K562 (cell line): ENCODE data around the gene IKZF4. TPM values are rescaled to one million over a fixed set of nuclear protein-coding genes. Genes with fewer than 3 reads are reported as not detected.

Experiments used
- ARNT ChIP-seq, 2 experiments: fragments of 450-650 bp; IDR thresholded peaks; 2 replicates each; pipeline ENCODE4 v1.6.1; 2016; ENCODE audit warnings: mild to moderate bottlenecking in 1 of 2
- C11orf30 ChIP-seq: fragments of 450-650 bp; IDR thresholded peaks from 2 replicates; pipeline ENCODE4 v1.6.1; 2016; ENCODE audit warnings: low read depth, mild to moderate bottlenecking
- CBFA2T3 ChIP-seq: fragments of 450-650 bp; IDR thresholded peaks from 2 replicates; pipeline ENCODE4 v1.6.1; 2017
- CC2D1A ChIP-seq: fragments of 450-650 bp; IDR thresholded peaks from 2 replicates; pipeline ENCODE4 v1.6.1; 2017; ENCODE audit warnings: mild to moderate bottlenecking
- FOXP1 ChIP-seq: sonication (generic); formaldehyde crosslinking; IDR thresholded peaks from 2 replicates; pipeline ENCODE4 v1.8.0; 2022; ENCODE audit warnings: mild to moderate bottlenecking, missing genetic modification reagents
- GABPB1 ChIP-seq: sonication (generic); formaldehyde crosslinking; IDR thresholded peaks from 2 replicates; pipeline ENCODE4 v1.8.0; 2022; ENCODE audit warnings: mild to moderate bottlenecking, missing genetic modification reagents
- GATAD2A ChIP-seq: fragments of 450-650 bp; IDR thresholded peaks from 2 replicates; pipeline ENCODE4 v1.6.1; 2017
- NR2C2 ChIP-seq, 2 experiments: fragments of 200-800 bp in 1 of 2; sonication (Bioruptor generic) in 1 of 2; sonication (generic) in 1 of 2; formaldehyde crosslinking in 1 of 2; IDR thresholded peaks; 2 replicates each; pipeline versions ENCODE4 v1.6.1 to v1.8.0; 2016 to 2022; ENCODE audit warnings: mild to moderate bottlenecking in 1 of 2, missing compliant biosample characterization in 1 of 2, missing genetic modification characterization in 1 of 2, missing genetic modification reagents in 1 of 2
- PHF8 ChIP-seq: fragments of 200-600 bp; sonication (generic); IDR thresholded peaks from 2 replicates; pipeline ENCODE4 v1.6.1; 2012; ENCODE audit warnings: mixed run types, mild to moderate bottlenecking, inconsistent platforms, low read length, moderate library complexity, borderline replicate concordance
- RBM22 ChIP-seq: fragments of 200-400 bp; formaldehyde crosslinking; IDR thresholded peaks from 2 replicates; pipeline ENCODE4 v1.6.1; 2018; ENCODE audit warnings: low read length, low read depth; ENCODE audit not compliant: poor library complexity, severe bottlenecking
- SAFB ChIP-seq: fragments of 200-400 bp; formaldehyde crosslinking; IDR thresholded peaks from 2 replicates; pipeline ENCODE4 v1.6.1; 2017; ENCODE audit warnings: low read depth, low read length, borderline replicate concordance
- SIRT6 ChIP-seq: IDR thresholded peaks from one replicate; pipeline ENCODE4 v1.6.1; 2012; ENCODE audit warnings: low read depth, mild to moderate bottlenecking, control low read depth, inconsistent platforms, low read length, moderate library complexity
- SMARCA4 ChIP-seq: fragments of 450-650 bp; IDR thresholded peaks from 2 replicates; pipeline ENCODE4 v1.6.1; 2016
- SMARCA5 ChIP-seq: fragments of 450-650 bp; IDR thresholded peaks from 2 replicates; pipeline ENCODE4 v1.6.1; 2016
- SNIP1 ChIP-seq: fragments of 450-650 bp; IDR thresholded peaks from 2 replicates; pipeline ENCODE4 v1.7.1; 2017; ENCODE audit warnings: low read depth, mild to moderate bottlenecking
- TAL1 ChIP-seq: fragments of 450-650 bp; IDR thresholded peaks from 2 replicates; pipeline ENCODE4 v1.6.1; 2016; ENCODE audit warnings: mild to moderate bottlenecking
- YBX1 ChIP-seq: fragments of 450-650 bp; IDR thresholded peaks from 2 replicates; pipeline ENCODE4 v1.7.1; 2016; ENCODE audit warnings: mild to moderate bottlenecking
- ZNF212 ChIP-seq: fragments of 450-650 bp; formaldehyde crosslinking; IDR thresholded peaks from 2 replicates; pipeline ENCODE4 v1.4.0; 2020; ENCODE audit warnings: mild to moderate bottlenecking
- ZNF3 ChIP-seq: fragments of 250-450 bp; sonication (Bioruptor Pico); IDR thresholded peaks from 2 replicates; pipeline ENCODE4 v1.5.0; 2021; ENCODE audit warnings: mild to moderate bottlenecking, moderate library complexity
- polyA plus RNA-seq, 8 experiments: library from polyadenylated mRNA; depleted of rRNA in 4 of 8; stranded (reverse) in 5 of 8; unstranded in 3 of 8; fragments of >200 nt; fragmentation: Nextera tagmentation in 2 of 8; fragmentation: Illumina TruSeq in 1 of 8; extraction: Ambion mirVana in 2 of 8; extraction: Trizol in 1 of 8; gene quantifications; 2 replicates each; pipeline versions ENCODE4 v1.2.1 to v1.2.3, GENCODE V29; 2011 to 2014; ENCODE audit warnings: inconsistent platforms in 1 of 8, missing spikeins in 1 of 8
- total RNA-seq, 7 experiments: library from RNA; depleted of rRNA in 6 of 7; stranded (reverse); fragments of >200 nt in 6 of 7; fragmentation: Illumina TruSeq in 2 of 7; extraction: Trizol in 2 of 7; gene quantifications; 2 replicates each; pipeline versions ENCODE4 v1.2.1 to v1.2.3, GENCODE V29; 2011 to 2021; ENCODE audit warnings: low replicate concordance in 1 of 7
- TF ChIP-seq, protein P1 (sequence below): sonication (generic); formaldehyde crosslinking; IDR thresholded peaks from 2 replicates; pipeline ENCODE4 v1.8.1; 2022; ENCODE audit warnings: missing genetic modification reagents
- TF ChIP-seq, protein P2 (sequence below): conservative IDR thresholded peaks from 2 replicates; pipeline ENCODE4 v1.6.1; 2011; ENCODE audit warnings: low read depth, mild to moderate bottlenecking, low read length; ENCODE audit not compliant: control insufficient read depth
- TF ChIP-seq, protein P3 (sequence below): IDR thresholded peaks from 3 replicates; pipeline ENCODE4 v1.6.1; 2011; ENCODE audit warnings: borderline replicate concordance, mild to moderate bottlenecking; ENCODE audit not compliant: insufficient read length, insufficient read depth
- TF ChIP-seq, protein P4 (sequence below): fragments of 450-650 bp; conservative IDR thresholded peaks from 2 replicates; pipeline ENCODE4 v1.6.1; 2016; ENCODE audit warnings: missing genetic modification characterization, low read depth, mild to moderate bottlenecking, missing compliant biosample characterization, moderate library complexity

Gene IKZF4
- total and polyA plus RNA-seq, 9 of the 15 experiments (the other 6 are each of a cell fraction or from before 2014, with no cell fraction given), result 1.9 to 16.3 (median 3.6) TPM

DNA sequence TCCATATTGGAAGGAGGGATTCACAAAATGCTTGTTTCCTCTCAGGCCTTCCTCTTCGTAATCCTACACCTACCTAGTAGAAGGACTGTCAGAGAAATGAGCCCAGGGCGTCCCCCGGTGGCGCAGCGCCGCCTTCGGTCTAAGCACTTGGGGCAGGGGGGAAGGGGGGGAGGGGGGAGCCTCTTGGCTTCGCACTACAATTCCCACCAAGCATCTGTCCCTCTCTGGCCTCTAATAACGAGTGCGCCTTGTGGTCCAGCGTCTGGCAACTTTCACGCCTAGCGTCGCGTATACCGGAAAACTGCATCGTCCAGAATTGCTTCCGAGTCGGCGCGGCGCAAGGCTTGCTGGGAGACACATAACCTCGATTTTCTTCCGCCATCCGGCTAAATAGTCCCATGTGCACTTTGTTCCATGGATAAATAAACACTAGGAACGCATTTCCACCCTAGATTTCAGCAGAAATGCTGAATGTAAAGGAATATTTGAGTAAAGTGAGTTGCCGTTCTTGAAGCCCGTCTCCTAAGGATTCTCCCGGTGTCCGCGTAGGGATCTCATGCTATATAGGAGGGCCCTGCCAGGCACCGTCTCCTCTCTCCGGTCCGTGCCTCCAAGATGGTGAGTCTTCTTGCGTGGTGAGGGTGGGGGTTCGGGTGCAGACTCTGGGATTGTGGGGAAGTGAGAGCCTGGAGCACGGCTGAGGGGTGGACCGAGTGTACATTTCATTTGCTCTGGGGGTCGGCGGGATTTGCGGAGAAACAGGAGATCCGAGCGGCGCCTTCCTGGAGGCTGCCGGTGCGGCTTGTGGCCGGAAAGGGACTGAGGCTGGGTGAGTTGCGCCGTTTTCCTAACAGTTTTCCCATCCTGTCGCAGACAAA is 20.9 kb downstream of the IKZF4 start, which contains the start of gene RPS26 (continued):
- peak; percentile 94 to 99 for TF ChIP-seq ARNT (IDR thresholded peaks at IDR 0.05)
- TF ChIP-seq, protein P1, sequence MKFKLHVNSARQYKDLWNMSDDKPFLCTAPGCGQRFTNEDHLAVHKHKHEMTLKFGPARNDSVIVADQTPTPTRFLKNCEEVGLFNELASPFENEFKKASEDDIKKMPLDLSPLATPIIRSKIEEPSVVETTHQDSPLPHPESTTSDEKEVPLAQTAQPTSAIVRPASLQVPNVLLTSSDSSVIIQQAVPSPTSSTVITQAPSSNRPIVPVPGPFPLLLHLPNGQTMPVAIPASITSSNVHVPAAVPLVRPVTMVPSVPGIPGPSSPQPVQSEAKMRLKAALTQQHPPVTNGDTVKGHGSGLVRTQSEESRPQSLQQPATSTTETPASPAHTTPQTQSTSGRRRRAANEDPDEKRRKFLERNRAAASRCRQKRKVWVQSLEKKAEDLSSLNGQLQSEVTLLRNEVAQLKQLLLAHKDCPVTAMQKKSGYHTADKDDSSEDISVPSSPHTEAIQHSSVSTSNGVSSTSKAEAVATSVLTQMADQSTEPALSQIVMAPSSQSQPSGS, result no peak
- TF ChIP-seq CC2D1A, result peak; percentile 66
- TF ChIP-seq YBX1, result no peak
- TF ChIP-seq, protein P2, sequence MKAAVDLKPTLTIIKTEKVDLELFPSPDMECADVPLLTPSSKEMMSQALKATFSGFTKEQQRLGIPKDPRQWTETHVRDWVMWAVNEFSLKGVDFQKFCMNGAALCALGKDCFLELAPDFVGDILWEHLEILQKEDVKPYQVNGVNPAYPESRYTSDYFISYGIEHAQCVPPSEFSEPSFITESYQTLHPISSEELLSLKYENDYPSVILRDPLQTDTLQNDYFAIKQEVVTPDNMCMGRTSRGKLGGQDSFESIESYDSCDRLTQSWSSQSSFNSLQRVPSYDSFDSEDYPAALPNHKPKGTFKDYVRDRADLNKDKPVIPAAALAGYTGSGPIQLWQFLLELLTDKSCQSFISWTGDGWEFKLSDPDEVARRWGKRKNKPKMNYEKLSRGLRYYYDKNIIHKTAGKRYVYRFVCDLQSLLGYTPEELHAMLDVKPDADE, result peak; percentile 74
- no peak for TF ChIP-seq SNIP1
- TF ChIP-seq SMARCA4, result 0 out of 2 replicates have a peak, but pooled peaks have one; percentile 24
- peak; percentile 96 for TF ChIP-seq PHF8
- no peak for TF ChIP-seq SAFB
- no peak; the same call in 1 of the 2 replicates for TF ChIP-seq GATAD2A
- TF ChIP-seq RBM22, result peak; percentile 76
- 0 out of 2 replicates have a peak, but pooled peaks have one; percentile 53 for TF ChIP-seq SMARCA5
- TF ChIP-seq TAL1, result no peak
- no peak for TF ChIP-seq SIRT6
- peak; percentile 94 for TF ChIP-seq C11orf30
- TF ChIP-seq ZNF212 (CRISPR knock-in tag), result no peak
- TF ChIP-seq, protein P3, sequence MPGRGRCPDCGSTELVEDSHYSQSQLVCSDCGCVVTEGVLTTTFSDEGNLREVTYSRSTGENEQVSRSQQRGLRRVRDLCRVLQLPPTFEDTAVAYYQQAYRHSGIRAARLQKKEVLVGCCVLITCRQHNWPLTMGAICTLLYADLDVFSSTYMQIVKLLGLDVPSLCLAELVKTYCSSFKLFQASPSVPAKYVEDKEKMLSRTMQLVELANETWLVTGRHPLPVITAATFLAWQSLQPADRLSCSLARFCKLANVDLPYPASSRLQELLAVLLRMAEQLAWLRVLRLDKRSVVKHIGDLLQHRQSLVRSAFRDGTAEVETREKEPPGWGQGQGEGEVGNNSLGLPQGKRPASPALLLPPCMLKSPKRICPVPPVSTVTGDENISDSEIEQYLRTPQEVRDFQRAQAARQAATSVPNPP, result no peak
- peak; percentile 94 for TF ChIP-seq GABPB1
- peak; percentile 98 for TF ChIP-seq NR2C2 (CRISPR knock-in tag; IDR thresholded peaks at IDR 0.05)
- TF ChIP-seq NR2C2 (tag; IDR thresholded peaks at IDR 0.05), result peak; percentile 100
- no peak; the same call in 1 of the 2 replicates for TF ChIP-seq CBFA2T3
- TF ChIP-seq, protein P4, sequence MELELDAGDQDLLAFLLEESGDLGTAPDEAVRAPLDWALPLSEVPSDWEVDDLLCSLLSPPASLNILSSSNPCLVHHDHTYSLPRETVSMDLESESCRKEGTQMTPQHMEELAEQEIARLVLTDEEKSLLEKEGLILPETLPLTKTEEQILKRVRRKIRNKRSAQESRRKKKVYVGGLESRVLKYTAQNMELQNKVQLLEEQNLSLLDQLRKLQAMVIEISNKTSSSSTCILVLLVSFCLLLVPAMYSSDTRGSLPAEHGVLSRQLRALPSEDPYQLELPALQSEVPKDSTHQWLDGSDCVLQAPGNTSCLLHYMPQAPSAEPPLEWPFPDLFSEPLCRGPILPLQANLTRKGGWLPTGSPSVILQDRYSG (tag), result 0 out of 2 replicates have a peak, but pooled peaks have one; percentile 64
- TF ChIP-seq FOXP1, result peak; percentile 52; the same call in 1 of the 2 replicates
- no peak for TF ChIP-seq ZNF3
